Activated B cell treated with CpG ODN at 0.5 μM for 24 hours (primary cell): ENCODE measurements around the gene PPP2R3A. TPM values are rescaled to one million over a fixed set of nuclear protein-coding genes. Genes with fewer than 3 reads are reported as not detected.

ENCODE experiments used
- ATAC-seq: fragments of 200-7000 bp; cut with Tn5 transposase; one replicate; pipeline ENCODE4 v1.10.0; 2021; ENCODE audit warnings: low read depth, mild to moderate bottlenecking, moderate library complexity
- CTCF ChIA-PET: fragments of 350-600 bp; sonication (Branson Sonifier 250); formaldehyde crosslinking; loops from one replicate; lab custom pipeline; 2021; ENCODE audit warnings: antibody characterized with exemption; lab: Charles Lee
- POLR2A ChIA-PET: fragments of 350-600 bp; sonication (Branson Sonifier 250); formaldehyde crosslinking; loops from one replicate; lab custom pipeline; 2021; ENCODE audit warnings: antibody characterized with exemption; lab: Charles Lee
- DNase-seq: peaks from one replicate; pipeline ENCODE4 v3.0.0; 2022
- H3K27ac Mint-ChIP-seq: one replicate; pipeline ENCODE4 v1.8.0; 2020; ENCODE audit warnings: mixed read lengths
- H3K27me3 Mint-ChIP-seq: one replicate; pipeline ENCODE4 v1.8.0; 2021; ENCODE audit warnings: mixed read lengths
- H3K36me3 Mint-ChIP-seq: one replicate; pipeline ENCODE4 v1.8.0; 2021; ENCODE audit warnings: low read depth, mixed read lengths
- H3K4me1 Mint-ChIP-seq: one replicate; pipeline ENCODE4 v1.8.0; 2021; ENCODE audit warnings: mixed read lengths
- H3K4me3 Mint-ChIP-seq: one replicate; pipeline ENCODE4 v1.8.0; 2020; ENCODE audit warnings: mild to moderate bottlenecking, mixed read lengths
- H3K9me3 Mint-ChIP-seq: one replicate; pipeline ENCODE4 v1.8.0; 2020; ENCODE audit warnings: mixed read lengths
- CTCF ChIP-seq: fragments of 200-600 bp; IDR thresholded peaks from one replicate; pipeline ENCODE4 v1.8.0; 2022; ENCODE audit warnings: antibody characterized with exemption, mild to moderate bottlenecking
- intact Hi-C: fragments of 100-400 bp; cut with micrococcal nuclease; formaldehyde crosslinking; loops from one replicate; pipeline ENCODE4 v1.15.1; 2024
- total RNA-seq: library from RNA; stranded (reverse); gene quantifications from 2 replicates; pipeline ENCODE4 v1.2.3, GENCODE V29; 2022

The PPP2R3A gene
- total RNA-seq, 1 donor from 2014 or later = 0.11 TPM

GRCh38 chr3:135920275-135920674, 45.3 kb upstream of the PPP2R3A start:
- H3K36me3 Mint-ChIP-seq = no peaks in the 10 kb centered on the region
- no peak overlapping the region for H3K4me3 Mint-ChIP-seq
- ChIA-PET POLR2A (no interaction called here), CTCF (no interaction called here)
- no peak overlapping the region for H3K27ac Mint-ChIP-seq
- no peak for ATAC-seq
- H3K27me3 Mint-ChIP-seq = no peaks in the 10 kb centered on the region
- no peak for DNase-seq
- intact Hi-C loops = no loop called here
- TF ChIP-seq CTCF = no peak
- no peaks in the 10 kb centered on the region for H3K9me3 Mint-ChIP-seq
- H3K4me1 Mint-ChIP-seq = no peaks in the 10 kb centered on the region

GRCh38 chr3:135922903-135923250, 42.7 kb upstream of the PPP2R3A start:
- Mint-ChIP-seq H3K9me3 (no peaks in the 10 kb centered on the region), H3K27me3 (no peaks in the 10 kb centered on the region), H3K4me3 (no peak overlapping the region), H3K27ac (no peak overlapping the region), H3K36me3 (no peaks in the 10 kb centered on the region), H3K4me1 (no peaks in the 10 kb centered on the region)
- ATAC-seq = no peak
- ChIA-PET POLR2A (no interaction called here), CTCF (no interaction called here)
- no peak for TF ChIP-seq CTCF
- intact Hi-C loops = no loop called here
- no peak for DNase-seq

- no peak for DNase-seq
- TF ChIP-seq CTCF = no peak
- peaks cover 2% of the 10 kb centered on the region for H3K27me3 Mint-ChIP-seq
- no peak overlapping the region for H3K27ac Mint-ChIP-seq
- intact Hi-C loops = no loop called here
- POLR2A ChIA-PET = no interaction called here
- no peaks in the 10 kb centered on the region for H3K4me1 Mint-ChIP-seq
- H3K4me3 Mint-ChIP-seq = no peak overlapping the region
- CTCF ChIA-PET = no interaction called here
- no peaks in the 10 kb centered on the region for H3K9me3 Mint-ChIP-seq
- H3K36me3 Mint-ChIP-seq = no peaks in the 10 kb centered on the region
- no peak for ATAC-seq
Measured at GRCh38 chr3:135924506-135924905, 41.0 kb upstream of the PPP2R3A start.

GRCh38 chr3:135926664-135927063, 38.9 kb upstream of the PPP2R3A start:
- DNase-seq = no peak
- Mint-ChIP-seq H3K9me3 (no peaks in the 10 kb centered on the region), H3K4me1 (no peaks in the 10 kb centered on the region), H3K4me3 (no peak overlapping the region), H3K27me3 (peaks cover 2% of the 10 kb centered on the region), H3K27ac (no peak overlapping the region), H3K36me3 (no peaks in the 10 kb centered on the region)
- ChIA-PET CTCF (no interaction called here), POLR2A (no interaction called here)
- no peak for ATAC-seq
- TF ChIP-seq CTCF = no peak
- intact Hi-C loops = no loop called here

GRCh38 chr3:135927155-135927554, 38.4 kb upstream of the PPP2R3A start:
- H3K4me3 Mint-ChIP-seq = no peak overlapping the region
- POLR2A ChIA-PET = no interaction called here
- intact Hi-C loops = no loop called here

More at GRCh38 chr3:135927155-135927554, 38.4 kb upstream of the PPP2R3A start:
- ATAC-seq = no peak
- Mint-ChIP-seq H3K9me3 (no peaks in the 10 kb centered on the region), H3K27me3 (peaks cover 2% of the 10 kb centered on the region), H3K4me1 (no peaks in the 10 kb centered on the region), H3K27ac (no peak overlapping the region), H3K36me3 (no peaks in the 10 kb centered on the region)
- TF ChIP-seq CTCF = no peak
- CTCF ChIA-PET = no interaction called here
- no peak for DNase-seq
